Small intestine (tissue), 7 donors: Measurements from ENCODE around the gene MTCL1. TPM values are rescaled to one million over a fixed set of nuclear protein-coding genes. Genes with fewer than 3 reads are reported as not detected.

Experiments
- DNase-seq, 2 donors: peaks; one replicate each; pipeline versions ENCODE4 v3.0.0 to v3.0.0-alpha.2; 2013
- FAIRE-seq: peaks from 2 replicates; lab custom pipeline; 2012; peaks lifted over from hg19 to GRCh38; lab: Jason Lieb, UNC
- H3K27ac ChIP-seq, 3 donors: one replicate each; pipeline ENCODE4 v1.5.1; 2013; ENCODE audit warnings: low read length in 2 of 3, mild to moderate bottlenecking in 2 of 3, control low read depth in 1 of 3, inconsistent platforms in 1 of 3, low read depth in 1 of 3, moderate library complexity in 1 of 3
- H3K27me3 ChIP-seq, 3 donors: one replicate each; pipeline ENCODE4 v1.6.1; 2013; ENCODE audit warnings: low read length in 3 of 3, inconsistent platforms in 1 of 3; ENCODE audit not compliant: control insufficient read depth in 3 of 3, insufficient read depth in 3 of 3
- H3K36me3 ChIP-seq, 3 donors: one replicate each; pipeline ENCODE4 v1.6.1; 2013; ENCODE audit warnings: low read length in 3 of 3, inconsistent platforms in 1 of 3, low read depth in 1 of 3, mild to moderate bottlenecking in 1 of 3, moderate library complexity in 1 of 3; ENCODE audit not compliant: control insufficient read depth in 3 of 3, insufficient read depth in 2 of 3
- H3K4me1 ChIP-seq, 3 donors: one replicate each; pipeline ENCODE4 v1.6.1; 2013; ENCODE audit warnings: low read length in 2 of 3, inconsistent platforms in 1 of 3, low read depth in 1 of 3, mild to moderate bottlenecking in 1 of 3, moderate library complexity in 1 of 3; ENCODE audit not compliant: control insufficient read depth in 3 of 3, insufficient read depth in 2 of 3
- H3K4me3 ChIP-seq, 3 donors: one replicate each; pipeline ENCODE4 v1.5.1; 2013; ENCODE audit warnings: low read length in 3 of 3, control low read depth in 1 of 3, inconsistent platforms in 1 of 3, low read depth in 1 of 3, mild to moderate bottlenecking in 1 of 3, moderate library complexity in 1 of 3
- H3K9me3 ChIP-seq, 2 donors: one replicate each; pipeline ENCODE4 v1.6.1; 2013; ENCODE audit warnings: low read depth in 1 of 2, low read length in 1 of 2; ENCODE audit not compliant: control insufficient read depth in 2 of 2, insufficient read depth in 1 of 2
- WGBS, 3 donors: extraction: QIAGEN DNeasy Blood & Tissue Kit; methylation state at CpG; one replicate each; pipeline ENCODE4 v1.1.7; 2013; 5-methylcytosine and 5-hydroxymethylcytosine counted together
- polyA plus RNA-seq, 4 donors: library from polyadenylated mRNA; stranded (reverse) in 3 of 4; unstranded in 1 of 4; fragments of 200-250 nt in 3 of 4; fragments of 120-200 nt in 1 of 4; gene quantifications; one replicate each; pipeline versions ENCODE4 v1.2.1 to v1.2.3, GENCODE V29; 2013
- donor health status: healthy with polysubstance abuse.
- donor health status: control.
- donor health status: control.
- donor health status: Bipolar disorder and iron deficiency.
- donor health status: healthy.

The MTCL1 gene
- polyA plus RNA-seq, 4 donors: 2.5 to 12.4 (median 6.0) TPM

GRCh38 chr18:8684577-8684976, 20.8 kb upstream of the MTCL1 start:
- Histone ChIP-seq H3K36me3 (no peaks in the 10 kb centered on the region), H3K27me3 (peaks cover 0 to 2% (median 0%) of the 10 kb centered on the region in 3 donors), H3K9me3 (no peaks in the 10 kb centered on the region), H3K27ac (no peak overlapping the region), H3K4me1 (no peaks in the 10 kb centered on the region), H3K4me3 (no peak overlapping the region)
- 88 to 96% (median 93%) methylated on average over 7 of the region's 7 CpGs for WGBS, 3 donors
- FAIRE-seq: no peak
- DNase-seq: no peak

DNA sequence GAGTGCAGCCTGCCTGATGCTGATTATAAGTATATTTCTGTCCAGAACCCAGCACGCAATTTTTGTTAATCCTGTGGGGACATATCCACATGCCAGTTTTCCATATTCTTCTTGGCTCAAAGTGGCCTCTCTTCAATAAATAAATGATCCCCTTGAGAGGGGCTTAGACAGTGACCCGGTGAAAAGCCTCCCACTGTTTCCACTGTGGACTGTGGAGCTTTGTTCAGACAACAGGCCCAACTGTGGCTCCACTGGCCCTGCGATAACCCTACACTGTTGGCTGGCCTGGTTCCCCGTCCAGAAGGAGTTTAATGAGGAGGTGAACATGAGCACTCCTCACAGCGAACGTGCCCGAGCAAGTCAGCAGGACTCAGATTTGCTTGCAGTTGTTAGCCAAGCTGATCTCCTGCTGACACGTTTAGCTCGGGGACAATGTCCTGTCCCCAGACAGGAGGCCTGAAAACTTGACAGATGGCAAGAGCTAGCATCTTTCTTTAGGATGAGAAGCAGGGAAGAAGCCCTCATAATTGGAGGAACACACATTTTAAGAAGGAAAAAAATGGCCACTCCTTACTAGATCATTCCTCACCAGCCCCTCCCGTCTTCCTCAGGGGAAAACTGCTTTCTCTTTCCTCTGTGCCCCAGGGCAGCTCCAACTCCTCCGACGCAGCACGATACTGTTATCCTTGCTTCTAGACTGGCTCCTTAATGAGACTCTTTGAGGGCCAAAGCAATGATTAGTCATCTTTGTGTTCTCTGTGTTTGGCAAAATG, 20.0 kb upstream of the MTCL1 start:
- Histone ChIP-seq H3K4me3 (no peak overlapping the region), H3K27ac (peak overlapping the region in 1 of 3 donors; percentile 3), H3K27me3 (peaks cover 0 to 2% (median 0%) of the 10 kb centered on the region in 3 donors), H3K36me3 (no peaks in the 10 kb centered on the region), H3K9me3 (no peaks in the 10 kb centered on the region), H3K4me1 (no peaks in the 10 kb centered on the region)
- 80 to 88% (median 82%) methylated on average over 13 of the region's 13 CpGs for WGBS, 3 donors
- FAIRE-seq (no peak), DNase-seq (no peak)

GRCh38 chr18:8685914-8686216, 19.5 kb upstream of the MTCL1 start:
- H3K36me3 ChIP-seq: no peaks in the 10 kb centered on the region
- no peaks in the 10 kb centered on the region for H3K9me3 ChIP-seq
- H3K27ac ChIP-seq: no peak overlapping the region
- H3K4me1 ChIP-seq: no peaks in the 10 kb centered on the region
- H3K27me3 ChIP-seq: peaks cover 0 to 2% (median 0%) of the 10 kb centered on the region in 3 donors
- 89 to 96% (median 93%) methylated on average over 8 of the region's 8 CpGs for WGBS, 3 donors
- no peak for FAIRE-seq
- no peak overlapping the region for H3K4me3 ChIP-seq
- DNase-seq: no peak

DNA sequence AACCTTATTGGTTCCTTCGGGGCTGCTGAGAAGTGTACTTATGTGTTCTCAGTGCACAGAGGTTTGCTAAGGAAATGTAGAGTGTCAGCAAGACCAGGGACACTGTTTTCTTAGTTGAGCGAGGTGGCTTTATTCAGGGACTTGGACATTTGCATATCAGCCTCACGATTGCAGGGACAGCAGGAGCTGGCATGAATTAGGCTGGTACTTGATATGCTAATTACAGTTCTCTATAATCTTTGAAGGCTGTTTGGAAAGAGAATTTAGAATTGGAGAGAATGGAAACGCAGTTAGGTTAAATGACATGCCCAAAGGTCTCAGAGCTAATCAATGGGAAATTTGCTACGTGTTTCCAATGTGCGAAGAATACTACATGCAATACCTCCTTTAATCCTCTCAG, 18.7 kb upstream of the MTCL1 start:
- FAIRE-seq (no peak), DNase-seq (no peak)
- no peak overlapping the region for H3K4me3 ChIP-seq
- no peaks in the 10 kb centered on the region for H3K36me3 ChIP-seq
- WGBS, 3 donors: 66 to 74% (median 70%) methylated on average over 6 of the region's 6 CpGs
- no peaks in the 10 kb centered on the region for H3K9me3 ChIP-seq
- H3K27ac ChIP-seq: no peak overlapping the region
- peaks cover 0 to 2% (median 0%) of the 10 kb centered on the region in 3 donors for H3K27me3 ChIP-seq
- H3K4me1 ChIP-seq: no peaks in the 10 kb centered on the region

DNA sequence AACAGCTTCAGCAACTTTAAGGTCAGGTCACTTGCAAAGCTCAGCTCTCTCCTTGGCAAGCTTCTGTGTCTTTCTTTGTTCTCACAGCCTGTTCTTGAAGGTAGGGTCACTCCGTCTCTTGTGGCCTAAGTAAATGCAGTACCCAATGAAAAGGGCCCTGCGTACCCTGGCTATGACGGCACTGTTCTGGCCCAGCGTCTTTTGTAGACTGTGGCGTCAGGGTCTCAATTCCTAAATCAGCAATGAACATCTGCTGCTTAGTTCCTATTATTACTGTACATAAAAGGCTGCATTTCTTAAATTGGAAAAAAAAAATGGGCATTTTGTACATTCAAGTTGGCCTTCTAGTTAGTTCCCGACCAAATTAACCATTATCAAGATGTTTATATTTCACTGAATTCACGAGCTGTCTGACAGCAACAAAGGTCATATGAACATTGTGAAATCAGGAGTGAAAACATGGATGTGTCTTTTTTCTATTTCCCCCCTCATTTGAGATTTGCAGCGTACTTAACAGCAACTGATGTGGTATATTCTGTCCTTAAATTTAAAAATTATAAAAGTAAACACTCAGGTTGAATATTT, 17.0 kb upstream of the MTCL1 start:
- WGBS, 3 donors: 78% methylated on average over 8 of the region's 8 CpGs
- Histone ChIP-seq H3K4me1 (no peaks in the 10 kb centered on the region), H3K4me3 (no peak overlapping the region), H3K36me3 (no peaks in the 10 kb centered on the region), H3K27me3 (peaks cover 0 to 2% (median 0%) of the 10 kb centered on the region in 3 donors), H3K27ac (no peak overlapping the region), H3K9me3 (no peaks in the 10 kb centered on the region)
- no peak for DNase-seq
- no peak for FAIRE-seq

DNA sequence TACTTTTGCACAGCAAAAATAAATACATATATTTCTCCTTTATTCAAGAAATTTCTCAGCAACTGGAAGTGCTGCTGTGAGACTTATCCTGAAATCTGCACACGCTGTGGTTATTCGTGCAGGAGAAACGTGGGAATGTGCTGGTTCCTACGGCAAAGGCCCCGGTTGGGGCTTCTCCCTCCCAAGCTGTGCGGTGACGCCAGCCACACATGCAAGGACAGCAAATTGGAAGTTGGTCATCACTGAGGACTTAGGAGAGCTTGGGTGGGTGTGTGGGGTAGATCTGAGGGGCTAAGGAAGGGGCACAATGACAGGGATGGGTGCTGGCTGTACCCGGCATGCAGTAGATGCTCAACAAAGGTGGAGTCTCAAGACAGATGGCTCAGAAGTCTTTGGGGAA, 16.5 kb upstream of the MTCL1 start:
- FAIRE-seq (no peak), DNase-seq (no peak)
- Histone ChIP-seq H3K27ac (no peak overlapping the region), H3K9me3 (no peaks in the 10 kb centered on the region), H3K4me3 (no peak overlapping the region), H3K36me3 (no peaks in the 10 kb centered on the region), H3K27me3 (peaks cover 0 to 2% (median 0%) of the 10 kb centered on the region in 3 donors), H3K4me1 (no peaks in the 10 kb centered on the region)
- 94 to 97% (median 95%) methylated on average over 8 of the region's 8 CpGs for WGBS, 3 donors

- DNase-seq (no peak), FAIRE-seq (no peak)
- Histone ChIP-seq H3K4me3 (no peak overlapping the region), H3K36me3 (no peaks in the 10 kb centered on the region), H3K27ac (no peak overlapping the region), H3K27me3 (peaks cover 0 to 2% (median 0%) of the 10 kb centered on the region in 3 donors), H3K9me3 (no peaks in the 10 kb centered on the region), H3K4me1 (no peaks in the 10 kb centered on the region)
- 89 to 93% (median 91%) methylated on average over 13 of the region's 13 CpGs for WGBS, 3 donors
Measured at GRCh38 chr18:8689517-8689916, 15.8 kb upstream of the MTCL1 start.

GRCh38 chr18:8694891-8695290, 10.5 kb upstream of the MTCL1 start:
- no peak for FAIRE-seq
- 81 to 88% (median 86%) methylated on average over 10 of the region's 10 CpGs for WGBS, 3 donors
- no peak for DNase-seq

More at GRCh38 chr18:8694891-8695290, 10.5 kb upstream of the MTCL1 start:
- Histone ChIP-seq H3K4me3 (no peak overlapping the region), H3K4me1 (no peaks in the 10 kb centered on the region), H3K9me3 (no peaks in the 10 kb centered on the region), H3K36me3 (no peaks in the 10 kb centered on the region), H3K27me3 (no peaks in the 10 kb centered on the region), H3K27ac (no peak overlapping the region)
